Stimulated activated naive CD4-positive, alpha-beta T cell treated with Interleukin-2 at 50 U/mL for 16 hours (primary cell): ENCODE data around the gene C3orf52.
"Not testable (repeated sequence)": the region's sequence is repeated elsewhere in the genome, so short reads cannot be mapped to it uniquely, and the experiment has no call there.

ENCODE experiments used
- DNase-seq: peaks from one replicate; lab custom pipeline; 2025; lab: John Stamatoyannopoulos, UW

Gene C3orf52

GRCh38 chr3:112086076-112086854 is at the start of gene C3orf52:
Gene C3orf52, plus strand, starts transcription at chr3:112086389. Its CDS starts 19 bp downstream, at chr3:112086408.
- DNase-seq: peak; percentile 66

- DNase-seq: not testable (repeated sequence)
These were observed 49.0 kb upstream of the C3orf52 start for GRCh38 chr3:112037194-112037593.

GRCh38 chr3:112038863-112039262 is 47.3 kb upstream of the C3orf52 start:
- DNase-seq: no peak

GRCh38 chr3:112041321-112041720 is 44.9 kb upstream of the C3orf52 start:
- DNase-seq: no peak

GRCh38 chr3:112042842-112043280 is 43.3 kb upstream of the C3orf52 start:
- no peak for DNase-seq

GRCh38 chr3:112043621-112044201 is 42.5 kb upstream of the C3orf52 start:
- DNase-seq: peak; percentile 10

GRCh38 chr3:112046599-112046998 is 39.6 kb upstream of the C3orf52 start:
- no peak for DNase-seq

- no peak for DNase-seq
These were observed 38.9 kb upstream of the C3orf52 start for GRCh38 chr3:112047264-112047663.

- DNase-seq: no peak
These were observed 37.3 kb upstream of the C3orf52 start for GRCh38 chr3:112048911-112049310.

- DNase-seq: no peak
These were observed 33.0 kb upstream of the C3orf52 start for GRCh38 chr3:112053229-112053628.

- DNase-seq: peak; percentile 13
These were observed 29.7 kb upstream of the C3orf52 start for GRCh38 chr3:112056451-112056929.

GRCh38 chr3:112059497-112059896 is 26.7 kb upstream of the C3orf52 start:
- DNase-seq: no peak

- no peak for DNase-seq
These were observed 25.0 kb upstream of the C3orf52 start for GRCh38 chr3:112061152-112061551.

- DNase-seq: peak; percentile 63
These were observed 13.7 kb upstream of the C3orf52 start for GRCh38 chr3:112072387-112073060.

GRCh38 chr3:112074006-112074405 is 12.2 kb upstream of the C3orf52 start:
- DNase-seq: no peak

GRCh38 chr3:112074616-112075497 is 11.3 kb upstream of the C3orf52 start:
- peak; percentile 6 for DNase-seq

- no peak for DNase-seq
These were observed 7.8 kb upstream of the C3orf52 start for GRCh38 chr3:112078125-112079083.

GRCh38 chr3:112083239-112083638 is 3.0 kb upstream of the C3orf52 start:
- no peak for DNase-seq

- no peak for DNase-seq
These were observed 1.0 kb upstream of the C3orf52 start for GRCh38 chr3:112084980-112085705.

- no peak for DNase-seq
These were observed 484 bp upstream of the C3orf52 start for GRCh38 chr3:112085735-112086075.
